CD4-positive, alpha-beta T cell (primary cell): ENCODE data around the gene CARD9. TPM values are rescaled to one million over a fixed set of nuclear protein-coding genes. Genes with fewer than 3 reads are reported as not detected.

Source experiments
- ATAC-seq: fragments of 200-7000 bp; cut with Tn5 transposase; one replicate; pipeline ENCODE4 v1.10.0; 2022; ENCODE audit warnings: mild to moderate bottlenecking; ENCODE audit not compliant: poor library complexity
- CTCF ChIA-PET: fragments of 350-600 bp; sonication (Branson Sonifier 250); formaldehyde crosslinking; loops from one replicate; lab custom pipeline; 2021; ENCODE audit warnings: antibody characterized with exemption, inconsistent platforms; lab: Charles Lee
- POLR2A ChIA-PET: fragments of 350-600 bp; sonication (Branson Sonifier 250); formaldehyde crosslinking; loops from one replicate; lab custom pipeline; 2021; ENCODE audit warnings: antibody characterized with exemption, inconsistent platforms; lab: Charles Lee
- DNase-seq, 14 experiments: peaks; one replicate each; pipeline ENCODE4 v3.0.0-alpha.2; 2013 to 2020; ENCODE audit warnings: mixed read lengths in 2 of 14
- H3K27ac ChIP-seq, 2 donors: one replicate each; pipeline versions ENCODE4 v1.5.1 to v1.7.0; 2013; ENCODE audit warnings: low read length in 2 of 2, low read depth in 1 of 2, mild to moderate bottlenecking in 1 of 2
- H3K27me3 ChIP-seq, 2 experiments: 1 replicate in 1 of 2; 2 replicates in 1 of 2; pipeline versions ENCODE4 v1.6.1 to v1.7.0; 2013; ENCODE audit warnings: low read length in 2 of 2, control low read depth in 1 of 2, mild to moderate bottlenecking in 1 of 2, moderate library complexity in 1 of 2; ENCODE audit not compliant: insufficient read depth in 2 of 2, control insufficient read depth in 1 of 2
- H3K36me3 ChIP-seq: one replicate; pipeline ENCODE4 v1.6.1; 2013; ENCODE audit warnings: low read length, control low read depth; ENCODE audit not compliant: insufficient read depth
- H3K4me1 ChIP-seq: one replicate; pipeline ENCODE4 v1.6.1; 2013; ENCODE audit warnings: low read length, control low read depth; ENCODE audit not compliant: insufficient read depth
- H3K4me3 ChIP-seq: one replicate; pipeline ENCODE4 v1.5.1; 2013; ENCODE audit warnings: mild to moderate bottlenecking, low read length, moderate library complexity
- H3K9me3 ChIP-seq, 2 experiments: 1 replicate in 1 of 2; 2 replicates in 1 of 2; pipeline versions ENCODE4 v1.6.1 to v1.7.0; 2013; ENCODE audit warnings: low read length in 2 of 2, mild to moderate bottlenecking in 2 of 2, control low read depth in 1 of 2, moderate library complexity in 1 of 2; ENCODE audit not compliant: control insufficient read depth in 1 of 2, insufficient read depth in 1 of 2
- H3K27ac Mint-ChIP-seq: one replicate; pipeline ENCODE4 v1.8.0; 2020; ENCODE audit warnings: mixed read lengths
- H3K27me3 Mint-ChIP-seq: one replicate; pipeline ENCODE4 v1.8.0; 2021; ENCODE audit warnings: mixed read lengths
- H3K36me3 Mint-ChIP-seq: one replicate; pipeline ENCODE4 v1.8.0; 2021; ENCODE audit warnings: low read depth, mixed read lengths
- H3K4me1 Mint-ChIP-seq: one replicate; pipeline ENCODE4 v1.8.0; 2021; ENCODE audit warnings: low read depth, mixed read lengths
- H3K4me3 Mint-ChIP-seq: one replicate; pipeline ENCODE4 v1.8.0; 2020; ENCODE audit warnings: mild to moderate bottlenecking, mixed read lengths
- H3K9me3 Mint-ChIP-seq: one replicate; pipeline ENCODE4 v1.8.0; 2020; ENCODE audit warnings: mixed read lengths
- intact Hi-C, 2 experiments: fragments of 100-400 bp; cut with DNase I in 1 of 2; cut with micrococcal nuclease in 1 of 2; formaldehyde crosslinking; loops; one replicate each; pipeline versions ENCODE4 v1.15.1 to v1.9.0; 2023 to 2025; cut with DNase I, micrococcal nuclease
- total RNA-seq, 174 experiments: library from RNA in 2 of 174; stranded (reverse) in 2 of 174; gene quantifications; one replicate each; pipeline ENCODE4 v1.2.3 and lab custom pipeline; 2021 to 2026
- TF ChIP-seq, protein P1 (sequence below): fragments of 200-600 bp; IDR thresholded peaks from one replicate; pipeline ENCODE4 v1.8.0; 2022; ENCODE audit warnings: antibody characterized with exemption, mild to moderate bottlenecking

Gene CARD9
- total RNA-seq, 2 experiments from 2014 or later, result 0.36 to 0.64 TPM

DNA sequence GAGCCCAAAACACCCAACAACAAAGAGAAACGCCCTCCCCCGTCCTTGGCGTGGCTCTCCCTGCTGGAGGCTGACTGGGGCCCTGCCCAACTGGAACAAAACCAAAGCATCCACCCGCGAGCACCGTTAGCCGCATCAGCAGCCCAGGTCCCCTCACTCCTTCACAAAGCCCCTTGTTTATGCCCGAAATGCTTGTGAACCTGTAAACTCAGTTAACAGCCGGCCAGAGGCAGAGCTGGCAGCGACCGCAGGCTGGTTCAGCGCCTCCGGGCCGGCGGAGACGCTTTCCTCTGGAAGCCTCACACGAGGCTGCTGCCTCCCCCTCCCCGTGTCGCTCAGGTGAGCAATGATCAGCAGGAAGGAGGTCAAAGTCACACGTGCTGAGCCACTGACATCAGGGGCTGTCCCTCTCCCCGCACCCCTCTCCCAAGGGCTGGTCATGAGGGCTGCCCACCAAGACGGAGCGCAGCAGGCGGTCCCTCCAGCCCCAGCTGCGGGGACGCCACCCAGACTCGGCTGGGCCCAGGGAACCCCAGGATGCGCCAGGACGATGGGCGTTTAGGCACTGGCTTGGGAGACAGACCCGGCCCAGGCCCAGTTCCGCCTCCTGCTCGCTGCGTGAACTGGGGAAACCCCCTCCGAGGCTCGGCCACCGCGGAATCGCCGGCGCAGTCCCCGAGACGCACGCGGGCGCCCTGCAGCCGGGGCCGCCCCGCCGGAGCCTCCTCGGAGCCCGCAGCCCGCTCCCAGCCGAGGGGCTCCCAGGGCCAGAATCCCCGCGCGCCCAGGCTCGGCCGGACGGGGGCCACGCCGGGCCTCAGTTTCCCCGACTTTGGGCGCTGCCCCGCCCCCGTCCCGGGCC, 25.9 kb upstream of the CARD9 start:
- Histone ChIP-seq H3K9me3 (no peaks in the 10 kb centered on the region), H3K36me3 (peaks cover 42% of the 10 kb centered on the region), H3K4me3 (peak overlapping the region; percentile 72), H3K27me3 (no peaks in the 10 kb centered on the region), H3K27ac (no peak overlapping the region), H3K4me1 (peaks cover 50% of the 10 kb centered on the region)
- Mint-ChIP-seq H3K27me3 (no peaks in the 10 kb centered on the region), H3K36me3 (peaks cover 28% of the 10 kb centered on the region), H3K27ac (peak overlapping the region; percentile 55), H3K4me3 (peak overlapping the region; percentile 88), H3K4me1 (peaks cover 32% of the 10 kb centered on the region), H3K9me3 (no peaks in the 10 kb centered on the region)
- DNase-seq, result peak in 5 of 14 experiments; percentile 18 to 78 (median 45)
- intact Hi-C loops, result loop anchor here in 1 of 2 experiments (1.0 to 10.0 kb wide), 8 partner anchors 11 to 435 kb away; partner anchors contain the start of genes DNLZ, ENTR1, INPP5E and NOTCH1
- CTCF ChIA-PET, result interaction anchor here (1.3 to 3.2 kb wide), 2 partner anchors 10 to 36 kb away, joined by 7 to 12 read pairs; partner anchors contain the start of genes DNLZ, ENTR1 and PMPCA
- TF ChIP-seq, protein P1, sequence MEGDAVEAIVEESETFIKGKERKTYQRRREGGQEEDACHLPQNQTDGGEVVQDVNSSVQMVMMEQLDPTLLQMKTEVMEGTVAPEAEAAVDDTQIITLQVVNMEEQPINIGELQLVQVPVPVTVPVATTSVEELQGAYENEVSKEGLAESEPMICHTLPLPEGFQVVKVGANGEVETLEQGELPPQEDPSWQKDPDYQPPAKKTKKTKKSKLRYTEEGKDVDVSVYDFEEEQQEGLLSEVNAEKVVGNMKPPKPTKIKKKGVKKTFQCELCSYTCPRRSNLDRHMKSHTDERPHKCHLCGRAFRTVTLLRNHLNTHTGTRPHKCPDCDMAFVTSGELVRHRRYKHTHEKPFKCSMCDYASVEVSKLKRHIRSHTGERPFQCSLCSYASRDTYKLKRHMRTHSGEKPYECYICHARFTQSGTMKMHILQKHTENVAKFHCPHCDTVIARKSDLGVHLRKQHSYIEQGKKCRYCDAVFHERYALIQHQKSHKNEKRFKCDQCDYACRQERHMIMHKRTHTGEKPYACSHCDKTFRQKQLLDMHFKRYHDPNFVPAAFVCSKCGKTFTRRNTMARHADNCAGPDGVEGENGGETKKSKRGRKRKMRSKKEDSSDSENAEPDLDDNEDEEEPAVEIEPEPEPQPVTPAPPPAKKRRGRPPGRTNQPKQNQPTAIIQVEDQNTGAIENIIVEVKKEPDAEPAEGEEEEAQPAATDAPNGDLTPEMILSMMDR, result no peak
- POLR2A ChIA-PET, result interaction anchor here (2.0 to 2.8 kb wide), 2 partner anchors 10 to 36 kb away, joined by 9 to 18 read pairs; partner anchors contain the start of genes DNLZ, ENTR1 and PMPCA
- ATAC-seq, result no peak

DNA sequence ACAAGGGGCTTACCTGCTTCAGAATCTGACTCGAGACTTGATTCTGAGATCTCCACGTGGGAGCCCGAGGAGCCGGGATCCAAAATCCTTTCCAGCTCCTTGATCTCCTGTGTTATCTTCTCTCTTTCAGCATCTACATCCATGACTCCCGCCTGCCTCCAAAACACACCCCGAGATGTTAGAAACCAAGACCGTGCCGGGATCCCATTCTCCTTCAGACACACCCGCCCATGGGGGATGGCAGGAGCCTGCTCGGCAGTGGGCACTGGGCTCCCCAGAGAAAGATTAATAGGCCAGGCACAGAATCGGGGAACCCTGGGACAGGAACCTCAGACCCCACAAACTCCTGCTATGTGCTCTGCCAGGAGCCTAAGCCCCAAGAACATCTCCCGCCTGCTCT, 24.8 kb upstream of the CARD9 start:
- Histone ChIP-seq H3K27ac (no peak overlapping the region), H3K9me3 (no peaks in the 10 kb centered on the region), H3K4me3 (no peak overlapping the region), H3K27me3 (no peaks in the 10 kb centered on the region), H3K36me3 (peaks cover 52% of the 10 kb centered on the region), H3K4me1 (peaks cover 39% of the 10 kb centered on the region)
- Mint-ChIP-seq H3K36me3 (peaks cover 21% of the 10 kb centered on the region), H3K9me3 (no peaks in the 10 kb centered on the region), H3K4me3 (peak overlapping the region; percentile 88), H3K27ac (no peak overlapping the region), H3K27me3 (no peaks in the 10 kb centered on the region), H3K4me1 (peaks cover 21% of the 10 kb centered on the region)
- ChIA-PET CTCF (interaction anchor here (1.5 kb wide), 1 partner anchor 35 kb away, joined by 7 read pairs; the partner anchor contains the start of gene DNLZ), POLR2A (no interaction called here)
- intact Hi-C loops, result no loop called here
- TF ChIP-seq, protein P1, result no peak
- no peak for DNase-seq
- ATAC-seq, result no peak

DNA sequence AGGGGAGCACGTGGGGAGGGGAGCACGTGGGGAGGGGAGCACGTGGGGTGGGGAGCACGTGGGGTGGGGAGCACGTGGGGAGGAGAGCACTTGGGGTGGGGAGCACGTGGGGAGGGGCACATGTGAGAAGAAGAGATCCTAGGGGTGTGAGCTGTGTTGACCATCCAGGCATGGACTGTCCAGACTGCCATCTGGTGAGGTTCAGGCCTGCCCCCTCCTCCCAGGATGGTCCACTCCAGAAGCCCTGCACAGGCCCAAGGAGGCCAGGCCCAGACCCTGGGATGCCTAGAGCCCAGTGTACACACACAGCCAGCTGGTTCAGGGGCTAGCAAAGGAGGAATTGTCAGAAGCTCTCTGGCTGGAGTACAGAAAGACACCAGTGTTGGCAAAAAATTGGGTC, 24.2 kb upstream of the CARD9 start:
- no peaks in the 10 kb centered on the region for H3K9me3 ChIP-seq
- Mint-ChIP-seq H3K4me1 (peaks cover 19% of the 10 kb centered on the region), H3K27me3 (no peaks in the 10 kb centered on the region), H3K36me3 (peaks cover 21% of the 10 kb centered on the region), H3K9me3 (no peaks in the 10 kb centered on the region), H3K4me3 (no peak overlapping the region), H3K27ac (no peak overlapping the region)
- ATAC-seq (no peak), DNase-seq (no peak)
- ChIA-PET POLR2A (no interaction called here), CTCF (interaction anchor here (1.5 kb wide), 1 partner anchor 34 kb away, joined by 7 read pairs; the partner anchor contains the start of gene DNLZ)
- H3K36me3 ChIP-seq, result peaks cover 58% of the 10 kb centered on the region
- no peaks in the 10 kb centered on the region for H3K27me3 ChIP-seq
- peaks cover 34% of the 10 kb centered on the region for H3K4me1 ChIP-seq
- intact Hi-C loops, result no loop called here
- no peak overlapping the region for H3K4me3 ChIP-seq
- TF ChIP-seq, protein P1, result no peak
- no peak overlapping the region for H3K27ac ChIP-seq
